Measurements from ENCODE around the gene CPA5. TPM values are rescaled to one million over a fixed set of nuclear protein-coding genes. Genes with fewer than 3 reads are reported as not detected.

The CPA5 gene
- total and polyA plus RNA-seq, 4 experiments from 2014 or later: 12.3 to 23.7 TPM; not detected in 2

DNA sequence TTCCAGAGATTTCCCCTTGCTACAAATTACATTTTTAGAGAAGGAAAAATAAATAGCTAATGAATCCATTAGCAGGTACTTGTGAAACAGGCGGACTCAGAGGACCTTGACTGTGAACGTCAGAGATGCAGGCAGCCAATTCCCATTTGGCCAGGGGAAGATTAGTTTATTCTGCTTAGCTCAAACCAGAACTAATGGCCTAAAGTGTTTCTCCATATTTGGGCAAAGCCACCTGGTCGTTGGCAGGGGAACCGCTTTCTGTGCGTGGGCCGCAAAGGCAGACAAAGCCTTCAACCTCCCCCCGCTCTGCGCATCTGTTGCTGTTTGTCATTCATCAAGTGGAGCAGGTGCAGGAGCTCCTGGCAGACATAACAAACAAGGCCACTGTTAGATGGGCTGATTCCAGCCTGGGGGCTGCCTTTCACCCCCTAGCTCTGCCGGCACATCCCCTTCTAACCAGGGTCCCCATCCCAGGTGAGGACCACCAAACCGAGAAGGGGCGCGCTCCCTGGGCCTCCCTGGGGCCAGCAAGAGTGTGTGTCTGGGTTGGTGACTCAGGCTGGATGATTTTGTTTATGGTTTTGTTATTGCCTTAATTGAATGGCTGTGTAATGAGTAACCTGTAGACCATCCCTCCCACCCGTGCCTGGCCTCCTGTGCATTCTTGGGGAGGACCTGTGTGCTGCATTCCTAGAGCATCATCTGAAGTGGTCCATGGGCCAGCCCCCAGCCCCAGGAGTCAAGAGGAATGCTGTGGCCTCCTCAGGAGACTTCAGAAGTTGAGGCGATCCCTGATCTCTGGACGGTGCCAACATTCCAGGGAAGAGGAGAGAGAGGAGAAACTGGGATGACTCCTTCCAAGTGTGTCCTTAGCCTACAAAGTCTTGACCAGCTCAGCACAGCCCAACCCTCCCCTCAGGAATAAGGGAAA lies 21.2 kb downstream of the CPA5 start:
- Mint-ChIP-seq H3K4me1 (peaks cover 8 to 32% (median 10%) of the 10 kb centered on the region in 4 donors), H3K4me3 (peak overlapping the region in 6 of 8 donors; percentile 27 to 71 (median 46)), H3K27ac (peak overlapping the region in 3 of 7 donors; percentile 52 to 77 (median 69)), H3K9me3 (peaks cover 0 to 4% (median 0%) of the 10 kb centered on the region in 8 donors), H3K36me3 (no peaks in the 10 kb centered on the region), H3K27me3 (peaks cover 3% of the 10 kb centered on the region in 2 donors)
- Histone ChIP-seq H3K27ac (ENCODE audit: low read depth, low read length) (no peak overlapping the region), H3K4me1 (ENCODE audit: insufficient read depth, low read length) (no peaks in the 10 kb centered on the region), H3K36me3 (ENCODE audit: insufficient read depth, low read length) (no peaks in the 10 kb centered on the region), H3K27me3 (ENCODE audit: insufficient read depth, low read length) (no peaks in the 10 kb centered on the region), H3K9me3 (ENCODE audit: control insufficient read depth in 1 of 2, low read length in 2 of 2) (peaks cover 0 to 3% of the 10 kb centered on the region in 2 donors), H3K4me3 (ENCODE audit: low read length in 2 of 2) (no peak overlapping the region)
- ChIA-PET CTCF (ENCODE audit: partially characterized antibody) (no interaction called here), POLR2A (ENCODE audit: partially characterized antibody) (no interaction called here)
- DNase-seq: no peak
- intact Hi-C loops (cut with micrococcal nuclease): no loop called here

DNA sequence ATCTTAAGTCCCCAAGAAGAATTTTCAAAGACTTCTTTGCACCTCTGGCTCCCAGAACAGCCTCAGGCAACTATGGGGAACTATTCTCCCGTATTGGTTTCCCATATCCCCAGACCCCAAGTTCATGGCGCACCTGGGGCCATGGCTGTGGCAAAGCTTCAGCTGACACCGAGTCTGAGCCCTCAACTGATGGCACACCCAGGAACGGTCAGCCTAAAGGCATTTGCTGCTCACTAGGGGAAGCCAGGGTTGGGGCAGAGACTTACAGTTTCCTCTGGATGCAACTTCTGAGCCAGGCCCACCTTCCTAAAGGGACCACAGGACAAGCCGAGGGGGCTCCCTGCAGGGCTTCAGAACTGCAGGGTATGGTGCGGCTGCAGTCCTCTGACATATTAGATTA lies 21.9 kb downstream of the CPA5 start:
- Mint-ChIP-seq H3K4me3 (peak overlapping the region in 5 of 8 donors; percentile 27 to 80 (median 55)), H3K36me3 (no peaks in the 10 kb centered on the region), H3K27me3 (peaks cover 3% of the 10 kb centered on the region in 2 donors), H3K27ac (peak overlapping the region in 5 of 7 donors; percentile 69 to 90 (median 86)), H3K9me3 (peaks cover 0 to 4% (median 0%) of the 10 kb centered on the region in 8 donors), H3K4me1 (peaks cover 8 to 32% (median 10%) of the 10 kb centered on the region in 4 donors)
- ChIA-PET CTCF (ENCODE audit: partially characterized antibody) (no interaction called here), POLR2A (ENCODE audit: partially characterized antibody) (no interaction called here)
- H3K9me3 ChIP-seq (ENCODE audit: control insufficient read depth in 1 of 2, low read length in 2 of 2): no peaks in the 10 kb centered on the region
- intact Hi-C loops (cut with micrococcal nuclease): no loop called here
- H3K36me3 ChIP-seq (ENCODE audit: insufficient read depth, low read length): no peaks in the 10 kb centered on the region
- peak overlapping the region; percentile 9 for H3K27ac ChIP-seq (ENCODE audit: low read depth, low read length)
- H3K4me1 ChIP-seq (ENCODE audit: insufficient read depth, low read length): no peaks in the 10 kb centered on the region
- no peaks in the 10 kb centered on the region for H3K27me3 ChIP-seq (ENCODE audit: insufficient read depth, low read length)
- no peak for DNase-seq
- no peak overlapping the region for H3K4me3 ChIP-seq (ENCODE audit: low read length in 2 of 2)

DNA sequence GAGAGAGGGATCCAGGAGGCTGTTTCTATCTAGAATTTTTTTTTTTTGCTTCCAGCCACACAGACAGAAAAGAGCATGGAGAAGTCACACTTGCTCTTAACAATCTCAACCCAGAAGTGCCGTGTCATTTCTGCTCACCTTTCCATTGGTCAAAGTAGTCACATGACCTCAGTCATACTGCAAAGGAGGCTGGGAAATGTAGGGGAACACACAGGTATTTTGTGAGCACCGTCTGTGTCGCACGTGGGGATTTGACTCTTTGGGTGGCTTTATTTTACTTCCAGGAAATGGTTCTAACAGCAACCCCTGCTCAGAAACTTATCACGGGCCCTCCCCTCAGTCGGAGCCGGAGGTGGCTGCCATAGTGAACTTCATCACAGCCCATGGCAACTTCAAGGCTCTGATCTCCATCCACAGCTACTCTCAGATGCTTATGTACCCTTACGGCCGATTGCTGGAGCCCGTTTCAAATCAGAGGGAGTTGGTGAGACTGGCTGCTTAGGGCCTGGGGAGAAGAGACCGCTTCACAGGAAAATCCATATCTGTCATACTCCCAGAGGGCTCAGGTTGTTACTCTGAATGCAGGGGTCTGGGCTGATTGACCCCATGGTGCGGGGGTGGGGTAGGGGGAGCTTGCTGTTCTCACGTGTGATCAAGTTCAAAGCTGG lies 22.6 kb downstream of the CPA5 start:
- Histone ChIP-seq H3K36me3 (ENCODE audit: insufficient read depth, low read length) (no peaks in the 10 kb centered on the region), H3K27ac (ENCODE audit: low read depth, low read length) (no peak overlapping the region), H3K4me3 (ENCODE audit: low read length in 2 of 2) (peak overlapping the region in 1 of 2 donors; percentile 5), H3K9me3 (ENCODE audit: control insufficient read depth in 1 of 2, low read length in 2 of 2) (no peaks in the 10 kb centered on the region), H3K27me3 (ENCODE audit: insufficient read depth, low read length) (no peaks in the 10 kb centered on the region), H3K4me1 (ENCODE audit: insufficient read depth, low read length) (no peaks in the 10 kb centered on the region)
- H3K4me3 Mint-ChIP-seq: peak overlapping the region in 7 of 8 donors; percentile 52 to 80 (median 71)
- intact Hi-C loops (cut with micrococcal nuclease): no loop called here
- peaks cover 0 to 4% (median 0%) of the 10 kb centered on the region in 8 donors for H3K9me3 Mint-ChIP-seq
- ChIA-PET POLR2A (ENCODE audit: partially characterized antibody) (no interaction called here), CTCF (ENCODE audit: partially characterized antibody) (no interaction called here)
- H3K36me3 Mint-ChIP-seq: no peaks in the 10 kb centered on the region
- peaks cover 8 to 32% (median 10%) of the 10 kb centered on the region in 4 donors for H3K4me1 Mint-ChIP-seq
- H3K27me3 Mint-ChIP-seq: peaks cover 3% of the 10 kb centered on the region in 2 donors
- DNase-seq: peak in 4 of 5 donors; percentile 42 to 67 (median 50)
- peak overlapping the region in 6 of 7 donors; percentile 77 to 90 (median 83) for H3K27ac Mint-ChIP-seq

DNA sequence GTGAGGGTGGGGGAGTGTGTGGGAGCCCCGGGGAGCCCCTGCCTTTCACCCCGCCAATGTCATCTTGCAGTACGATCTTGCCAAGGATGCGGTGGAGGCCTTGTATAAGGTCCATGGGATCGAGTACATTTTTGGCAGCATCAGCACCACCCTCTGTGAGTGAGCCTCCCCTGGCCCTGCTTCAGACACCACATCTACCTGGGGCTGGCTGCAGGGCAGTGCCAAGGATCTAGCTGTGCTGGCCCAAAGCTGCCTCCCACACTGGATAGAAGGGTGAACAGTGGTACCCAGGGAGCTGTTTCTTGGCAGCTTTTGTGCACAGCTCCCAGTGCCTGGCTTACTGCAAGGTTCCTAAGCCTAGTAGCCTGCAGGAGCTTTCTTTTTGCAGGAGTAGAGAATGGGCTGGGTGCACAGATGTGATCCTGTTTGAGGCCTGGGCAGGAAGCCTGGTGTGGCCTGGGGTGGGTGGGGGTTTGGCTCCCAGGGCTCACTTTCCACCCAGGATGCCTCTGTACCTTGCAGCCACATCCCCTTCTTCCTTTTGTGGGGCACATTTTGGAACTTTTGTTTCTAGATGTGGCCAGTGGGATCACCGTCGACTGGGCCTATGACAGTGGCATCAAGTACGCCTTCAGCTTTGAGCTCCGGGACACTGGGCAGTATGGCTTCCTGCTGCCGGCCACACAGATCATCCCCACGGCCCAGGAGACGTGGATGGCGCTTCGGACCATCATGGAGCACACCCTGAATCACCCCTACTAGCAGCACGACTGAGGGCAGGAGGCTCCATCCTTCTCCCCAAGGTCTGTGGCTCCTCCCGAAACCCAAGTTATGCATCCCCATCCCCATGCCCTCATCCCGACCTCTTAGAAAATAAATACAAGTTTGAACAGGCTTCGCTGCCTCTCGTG lies 23.5 kb downstream of the CPA5 start:
- Histone ChIP-seq H3K27ac (ENCODE audit: low read depth, low read length) (peak overlapping the region; percentile 27), H3K27me3 (ENCODE audit: insufficient read depth, low read length) (no peaks in the 10 kb centered on the region), H3K9me3 (ENCODE audit: control insufficient read depth in 1 of 2, low read length in 2 of 2) (no peaks in the 10 kb centered on the region), H3K4me1 (ENCODE audit: insufficient read depth, low read length) (no peaks in the 10 kb centered on the region), H3K4me3 (ENCODE audit: low read length in 2 of 2) (peak overlapping the region in 1 of 2 donors; percentile 5), H3K36me3 (ENCODE audit: insufficient read depth, low read length) (no peaks in the 10 kb centered on the region)
- DNase-seq: no peak
- peak overlapping the region in 7 of 8 donors; percentile 52 to 80 (median 71) for H3K4me3 Mint-ChIP-seq
- POLR2A ChIA-PET (ENCODE audit: partially characterized antibody): interaction anchor here (0.6 kb wide), 1 partner anchor 1212 kb away, joined by 3 read pairs; no protein-coding TSS in a partner anchor
- peaks cover 8 to 32% (median 10%) of the 10 kb centered on the region in 4 donors for H3K4me1 Mint-ChIP-seq
- intact Hi-C loops (cut with micrococcal nuclease): no loop called here
- CTCF ChIA-PET (ENCODE audit: partially characterized antibody): no interaction called here
- H3K36me3 Mint-ChIP-seq: no peaks in the 10 kb centered on the region
- peaks cover 0 to 2% of the 10 kb centered on the region in 2 donors for H3K27me3 Mint-ChIP-seq
- H3K9me3 Mint-ChIP-seq: no peaks in the 10 kb centered on the region
- peak overlapping the region in 2 of 7 donors; percentile 78 to 86 for H3K27ac Mint-ChIP-seq

DNA sequence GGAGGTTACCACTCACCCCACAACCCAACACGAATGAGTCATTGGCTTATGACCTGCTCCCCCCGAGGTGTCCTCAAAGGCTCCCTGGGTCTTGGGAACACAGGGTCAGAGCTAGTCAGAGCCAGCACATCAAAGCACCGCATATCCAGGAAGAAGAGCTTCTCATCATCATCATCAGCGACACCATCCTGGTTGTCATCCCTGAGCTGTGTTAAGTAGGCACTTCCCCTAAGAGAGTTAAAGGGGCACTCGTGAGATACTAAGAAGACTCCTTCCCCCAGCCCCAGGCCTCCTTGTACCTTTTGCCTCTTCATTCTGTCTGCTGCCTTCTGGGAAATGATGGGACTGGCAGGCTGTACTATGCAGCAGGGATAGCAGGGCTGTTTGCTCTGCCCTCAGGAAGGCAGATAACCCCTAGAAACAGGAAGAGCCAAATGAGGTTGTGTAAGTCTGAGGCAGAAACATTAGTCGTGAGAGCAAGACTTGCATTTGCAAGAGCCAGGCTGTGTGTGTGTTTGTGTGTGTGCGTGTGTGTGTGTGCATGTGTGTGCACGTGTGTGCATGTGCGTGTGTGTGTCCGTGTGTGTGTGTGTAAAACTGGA lies 24.6 kb downstream of the CPA5 start:
- peak overlapping the region in 6 of 7 donors; percentile 11 to 92 (median 61) for H3K27ac Mint-ChIP-seq
- no peaks in the 10 kb centered on the region for H3K36me3 Mint-ChIP-seq
- intact Hi-C loops (cut with micrococcal nuclease): no loop called here
- Histone ChIP-seq H3K4me3 (ENCODE audit: low read length in 2 of 2) (no peak overlapping the region), H3K27me3 (ENCODE audit: insufficient read depth, low read length) (no peaks in the 10 kb centered on the region), H3K4me1 (ENCODE audit: insufficient read depth, low read length) (no peaks in the 10 kb centered on the region), H3K9me3 (ENCODE audit: control insufficient read depth in 1 of 2, low read length in 2 of 2) (no peaks in the 10 kb centered on the region), H3K36me3 (ENCODE audit: insufficient read depth, low read length) (no peaks in the 10 kb centered on the region), H3K27ac (ENCODE audit: low read depth, low read length) (no peak overlapping the region)
- CTCF ChIA-PET (ENCODE audit: partially characterized antibody): no interaction called here
- no peak for DNase-seq
- H3K4me1 Mint-ChIP-seq: peaks cover 8 to 32% (median 10%) of the 10 kb centered on the region in 4 donors
- H3K9me3 Mint-ChIP-seq: no peaks in the 10 kb centered on the region
- peaks cover 0 to 2% of the 10 kb centered on the region in 2 donors for H3K27me3 Mint-ChIP-seq
- POLR2A ChIA-PET (ENCODE audit: partially characterized antibody): no interaction called here
- peak overlapping the region in 7 of 8 donors; percentile 10 to 67 (median 50) for H3K4me3 Mint-ChIP-seq

DNA sequence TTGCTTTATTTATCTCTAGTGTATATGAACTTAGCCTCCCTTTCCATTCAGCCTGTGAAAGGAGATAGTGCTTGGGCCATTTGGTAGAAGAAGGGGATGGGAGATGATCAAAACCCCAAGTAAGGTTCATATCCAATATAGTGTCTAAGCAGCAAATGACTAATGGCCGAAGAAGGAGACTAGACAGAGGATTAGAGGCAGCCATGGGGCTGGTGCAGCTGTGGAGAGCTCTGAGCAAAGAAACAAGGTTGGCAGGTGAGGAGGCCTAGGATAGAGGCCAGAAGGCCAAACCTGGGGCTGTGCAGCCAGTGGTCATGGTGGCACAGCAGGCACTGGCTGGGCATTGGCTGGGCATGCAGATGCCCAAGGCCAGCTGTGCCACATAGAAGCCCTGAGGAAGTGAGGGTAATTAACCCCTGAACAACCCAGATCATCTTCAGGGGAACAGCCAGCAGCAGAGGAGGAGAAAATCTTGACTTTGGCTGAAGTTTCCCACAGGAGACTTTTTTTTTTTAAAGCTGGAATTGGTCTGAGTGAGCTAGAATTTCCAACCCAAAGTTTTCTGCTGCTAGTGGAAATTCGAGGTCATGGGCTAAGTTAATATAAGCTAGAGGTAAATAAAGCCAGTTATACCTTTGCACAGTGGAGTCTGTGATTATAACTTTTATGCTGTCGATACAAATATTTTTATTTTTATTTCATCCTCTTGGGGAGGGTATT lies 25.4 kb downstream of the CPA5 start:
- H3K27ac ChIP-seq (ENCODE audit: low read depth, low read length): no peak overlapping the region
- CTCF ChIA-PET (ENCODE audit: partially characterized antibody): interaction anchor here (0.6 kb wide), 1 partner anchor 43 kb away, joined by 3 read pairs; no protein-coding TSS in a partner anchor
- peak overlapping the region in 1 of 8 donors; percentile 46 for H3K4me3 Mint-ChIP-seq

More for the DNA sequence above, 25.4 kb downstream of the CPA5 start:
- H3K4me1 ChIP-seq (ENCODE audit: insufficient read depth, low read length): no peaks in the 10 kb centered on the region
- no peak for DNase-seq
- POLR2A ChIA-PET (ENCODE audit: partially characterized antibody): interaction anchor here (0.6 kb wide), 1 partner anchor 705 kb away, joined by 3 read pairs; no protein-coding TSS in a partner anchor
- H3K4me3 ChIP-seq (ENCODE audit: low read length in 2 of 2): no peak overlapping the region
- peaks cover 8 to 32% (median 10%) of the 10 kb centered on the region in 4 donors for H3K4me1 Mint-ChIP-seq
- intact Hi-C loops (cut with micrococcal nuclease): no loop called here
- peak overlapping the region in 3 of 7 donors; percentile 11 to 92 (median 16) for H3K27ac Mint-ChIP-seq
- no peaks in the 10 kb centered on the region for H3K36me3 Mint-ChIP-seq
- H3K36me3 ChIP-seq (ENCODE audit: insufficient read depth, low read length): no peaks in the 10 kb centered on the region
- no peaks in the 10 kb centered on the region for H3K9me3 Mint-ChIP-seq
- H3K27me3 Mint-ChIP-seq: peaks cover 0 to 2% of the 10 kb centered on the region in 2 donors
- H3K27me3 ChIP-seq (ENCODE audit: insufficient read depth, low read length): no peaks in the 10 kb centered on the region
- H3K9me3 ChIP-seq (ENCODE audit: control insufficient read depth in 1 of 2, low read length in 2 of 2): no peaks in the 10 kb centered on the region

Data from CD4-positive, alpha-beta memory T cell (primary cell).